Right lobe of liver (tissue), 4 donors: ENCODE results near the gene ZNF382.

Source experiments
- CTCF ChIP-seq, 4 donors: fragments of 200-600 bp in 3 of 4; fragments of 450-650 bp in 1 of 4; IDR thresholded peaks; one replicate each; pipeline versions ENCODE4 v1.5.1 to v1.8.0; 2016 to 2022; ENCODE audit warnings: antibody characterized with exemption in 4 of 4, mild to moderate bottlenecking in 2 of 4
- POLR2A ChIP-seq: fragments of 450-650 bp; IDR thresholded peaks from one replicate; pipeline ENCODE4 v1.6.1; 2017; ENCODE audit warnings: antibody characterized with exemption, mild to moderate bottlenecking
- donor health status: DM: no; HTN: no; CAD: no.
- donor health status: DM: no; HTN: no; CAD: no.
- donor health status: DM: no; HTN: yes; CAD: no.

- TF ChIP-seq POLR2A (peak; percentile 83), CTCF (IDR thresholded peaks at IDR 0.05) (no peak)
Measured at GRCh38 chr19:36573020-36573894, 31.9 kb upstream of the ZNF382 start, which contains the start of gene ZNF529.
